ENCODE data around the gene COLEC12. TPM values are rescaled to one million over a fixed set of nuclear protein-coding genes. Genes with fewer than 3 reads are reported as not detected.

COLEC12 gene
- total RNA-seq, 1 experiment from 2014 or later, result not detected

GRCh38 chr18:369224-370015 is 131.1 kb downstream of the COLEC12 start:
- intact Hi-C loops (cut with micrococcal nuclease), result no loop called here
- Histone ChIP-seq H3K9ac (ENCODE audit: low read length) (no peak overlapping the region), H3K9me3 (ENCODE audit: control insufficient read depth in 1 of 2, insufficient read depth in 1 of 2, low read depth in 1 of 2, low read length in 2 of 2) (no peaks in the 10 kb centered on the region), H3K4me3 (replicated peaks in 1 of 2; ENCODE audit: low read depth in 1 of 2, low read length in 2 of 2) (no peak overlapping the region), H3K9me2 (ENCODE audit: insufficient read depth) (no peaks in the 10 kb centered on the region), H3K27ac (ENCODE audit: low read depth, low read length) (no peak overlapping the region), H3K4me1 (ENCODE audit: control insufficient read depth in 1 of 2, insufficient read depth in 2 of 2, low read length in 2 of 2) (no peaks in the 10 kb centered on the region), H3K36me3 (ENCODE audit: control insufficient read depth in 1 of 2, insufficient read depth in 2 of 2, low read length in 2 of 2) (no peaks in the 10 kb centered on the region), H3K79me2 (ENCODE audit: insufficient read depth, low read length) (no peaks in the 10 kb centered on the region), H3K4me2 (ENCODE audit: low read length) (no peak overlapping the region), H3K27me3 (ENCODE audit: insufficient read depth, low read length) (no peaks in the 10 kb centered on the region; the same call in 1 of the 2 replicates), H4K20me1 (ENCODE audit: insufficient read depth) (no peaks in the 10 kb centered on the region), H2AFZ (ENCODE audit: low read depth, low read length, poor library complexity, severe bottlenecking) (no peak overlapping the region)
- ChIA-PET POLR2A (no interaction called here), RAD21 (ENCODE audit: low non-redundant PET in 1 of 2, low total read pairs in 2 of 2, uncharacterized antibody in 2 of 2, unreplicated experiment in 2 of 2) (no interaction called here), CTCF (no interaction called here)
- no peak for TF ChIP-seq RAD21 (IDR thresholded peaks at IDR 0.05; ENCODE audit: low read depth)
- no peak for TF ChIP-seq ZFX (IDR thresholded peaks at IDR 0.05)
- DNase-seq (ENCODE audit: low read depth, low spot score) (no peak), ATAC-seq (no peak)
- no TSS peak for BruUV-seq (replicated peaks)

GRCh38 chr18:366466-367061 is 133.9 kb downstream of the COLEC12 start:
- Histone ChIP-seq H3K4me3 (replicated peaks in 1 of 2; ENCODE audit: low read depth in 1 of 2, low read length in 2 of 2) (no peak overlapping the region), H2AFZ (ENCODE audit: low read depth, low read length, poor library complexity, severe bottlenecking) (no peak overlapping the region), H3K4me1 (ENCODE audit: control insufficient read depth in 1 of 2, insufficient read depth in 2 of 2, low read length in 2 of 2) (no peaks in the 10 kb centered on the region), H3K79me2 (ENCODE audit: insufficient read depth, low read length) (no peaks in the 10 kb centered on the region), H3K9ac (ENCODE audit: low read length) (no peak overlapping the region), H3K9me3 (ENCODE audit: control insufficient read depth in 1 of 2, insufficient read depth in 1 of 2, low read depth in 1 of 2, low read length in 2 of 2) (no peaks in the 10 kb centered on the region), H3K27me3 (ENCODE audit: insufficient read depth, low read length) (no peaks in the 10 kb centered on the region; the same call in 1 of the 2 replicates), H3K27ac (ENCODE audit: low read depth, low read length) (no peak overlapping the region), H3K9me2 (ENCODE audit: insufficient read depth) (no peaks in the 10 kb centered on the region), H3K4me2 (ENCODE audit: low read length) (no peak overlapping the region), H4K20me1 (ENCODE audit: insufficient read depth) (no peaks in the 10 kb centered on the region), H3K36me3 (ENCODE audit: control insufficient read depth in 1 of 2, insufficient read depth in 2 of 2, low read length in 2 of 2) (no peaks in the 10 kb centered on the region)
- RAD21 ChIA-PET (ENCODE audit: low non-redundant PET in 1 of 2, low total read pairs in 2 of 2, uncharacterized antibody in 2 of 2, unreplicated experiment in 2 of 2), result no interaction called here
- intact Hi-C loops (cut with micrococcal nuclease), result no loop called here
- no peak for ATAC-seq
- CTCF ChIA-PET, result no interaction called here
- DNase-seq (ENCODE audit: low read depth, low spot score), result no peak
- POLR2A ChIA-PET, result no interaction called here
- TF ChIP-seq REST (IDR thresholded peaks at IDR 0.05; ENCODE audit: low read depth) (no peak), ZNF274 (IDR thresholded peaks at IDR 0.05; ENCODE audit: low read depth, low read length) (no peak), YY1 (IDR thresholded peaks at IDR 0.05; ENCODE audit: extremely low read depth, insufficient replicate concordance, low read depth, low read length) (no peak), EZH2phosphoT487 (IDR thresholded peaks at IDR 0.05; ENCODE audit: borderline replicate concordance) (no peak)
- no TSS peak for BruUV-seq (replicated peaks)

Measured in HCT116 (cell line).